ENCODE data around the gene HNRNPAB. TPM values are rescaled to one million over a fixed set of nuclear protein-coding genes. Genes with fewer than 3 reads are reported as not detected.

The HNRNPAB gene
- total RNA-seq, 1 donor from 2014 or later: 281 TPM

GRCh38 chr5:178230879-178231538 lies 26.7 kb downstream of the HNRNPAB start:
- Mint-ChIP-seq H3K36me3 (ENCODE audit: unreplicated experiment) (peaks cover 26% of the 10 kb centered on the region), H3K4me1 (ENCODE audit: low read depth, unreplicated experiment) (peaks cover 18% of the 10 kb centered on the region), H3K27ac (ENCODE audit: unreplicated experiment) (peak overlapping the region; percentile 93), H3K27me3 (ENCODE audit: unreplicated experiment) (peaks cover 7% of the 10 kb centered on the region), H3K4me3 (ENCODE audit: unreplicated experiment) (peak overlapping the region; percentile 91), H3K9me3 (ENCODE audit: unreplicated experiment) (peaks cover 14% of the 10 kb centered on the region)
- TF ChIP-seq CTCF (IDR thresholded peaks at IDR 0.05; ENCODE audit: partially characterized antibody, unreplicated experiment): no peak
- peak; percentile 63 for DNase-seq

- TF ChIP-seq CTCF (IDR thresholded peaks at IDR 0.05; ENCODE audit: partially characterized antibody, unreplicated experiment): no peak
- peaks cover 14% of the 10 kb centered on the region for H3K9me3 Mint-ChIP-seq (ENCODE audit: unreplicated experiment)
- no peak for DNase-seq
- peaks cover 7% of the 10 kb centered on the region for H3K27me3 Mint-ChIP-seq (ENCODE audit: unreplicated experiment)
- peaks cover 22% of the 10 kb centered on the region for H3K36me3 Mint-ChIP-seq (ENCODE audit: unreplicated experiment)
- peaks cover 18% of the 10 kb centered on the region for H3K4me1 Mint-ChIP-seq (ENCODE audit: low read depth, unreplicated experiment)
- peak overlapping the region; percentile 93 for H3K27ac Mint-ChIP-seq (ENCODE audit: unreplicated experiment)
- peak overlapping the region; percentile 91 for H3K4me3 Mint-ChIP-seq (ENCODE audit: unreplicated experiment)
These were observed 27.3 kb downstream of the HNRNPAB start for GRCh38 chr5:178231539-178232123.

- Mint-ChIP-seq H3K9me3 (ENCODE audit: unreplicated experiment) (peaks cover 12% of the 10 kb centered on the region), H3K27me3 (ENCODE audit: unreplicated experiment) (peaks cover 7% of the 10 kb centered on the region), H3K4me3 (ENCODE audit: unreplicated experiment) (peak within 1 kb of the TSS; percentile 91), H3K36me3 (ENCODE audit: unreplicated experiment) (peaks cover 15% of the 10 kb centered on the region), H3K27ac (ENCODE audit: unreplicated experiment) (peak within 1 kb of the TSS; percentile 66), H3K4me1 (ENCODE audit: low read depth, unreplicated experiment) (peaks cover 18% of the 10 kb centered on the region)
- peak; percentile 72 for DNase-seq
- TF ChIP-seq CTCF (IDR thresholded peaks at IDR 0.05; ENCODE audit: partially characterized antibody, unreplicated experiment): no peak
These were observed 28.0 kb downstream of the HNRNPAB start, which contains the start of gene PHYKPL for GRCh38 chr5:178232124-178232919. PHYKPL (minus strand) TSS chr5:178232802; CDS start chr5:178232550, 252 bp downstream.

GRCh38 chr5:178232920-178233429 lies 28.6 kb downstream of the HNRNPAB start:
- Mint-ChIP-seq H3K27ac (ENCODE audit: unreplicated experiment) (peak overlapping the region; percentile 33), H3K4me3 (ENCODE audit: unreplicated experiment) (peak overlapping the region; percentile 59), H3K27me3 (ENCODE audit: unreplicated experiment) (peaks cover 7% of the 10 kb centered on the region), H3K9me3 (ENCODE audit: unreplicated experiment) (peaks cover 9% of the 10 kb centered on the region), H3K4me1 (ENCODE audit: low read depth, unreplicated experiment) (peaks cover 18% of the 10 kb centered on the region), H3K36me3 (ENCODE audit: unreplicated experiment) (peaks cover 9% of the 10 kb centered on the region)
- TF ChIP-seq CTCF (IDR thresholded peaks at IDR 0.05; ENCODE audit: partially characterized antibody, unreplicated experiment): no peak
- DNase-seq: peak; percentile 12

Data from glutamatergic neuron (in vitro differentiated cells).